ENCODE data around the gene GALNT9.

Gene GALNT9

GRCh38 chr12:132344181-132344580 lies 14.8 kb upstream of the GALNT9 start:
- DNase-seq: no peak

- DNase-seq: no peak
Observed at GRCh38 chr12:132343294-132344004, 14.1 kb upstream of the GALNT9 start.

- DNase-seq: no peak
Observed at GRCh38 chr12:132342251-132343227, 13.2 kb upstream of the GALNT9 start.

- DNase-seq: no peak
Observed at GRCh38 chr12:132341318-132342050, 12.1 kb upstream of the GALNT9 start.

- no peak for DNase-seq
Observed at GRCh38 chr12:132340266-132341035, 11.1 kb upstream of the GALNT9 start.

- no peak for DNase-seq
Observed at GRCh38 chr12:132339856-132340255, 10.5 kb upstream of the GALNT9 start.

GRCh38 chr12:132338781-132339180 lies 9.4 kb upstream of the GALNT9 start:
- DNase-seq: no peak

GRCh38 chr12:132338311-132338710 lies 8.9 kb upstream of the GALNT9 start:
- no peak for DNase-seq

GRCh38 chr12:132337557-132337956 lies 8.2 kb upstream of the GALNT9 start:
- no peak for DNase-seq

- DNase-seq: no peak
Observed at GRCh38 chr12:132336451-132337413, 7.3 kb upstream of the GALNT9 start.

GRCh38 chr12:132335179-132335756 lies 5.9 kb upstream of the GALNT9 start:
- no peak for DNase-seq

GRCh38 chr12:132333766-132334165 lies 4.4 kb upstream of the GALNT9 start:
- DNase-seq: no peak

- DNase-seq: no peak
Observed at GRCh38 chr12:132333273-132333672, 3.9 kb upstream of the GALNT9 start.

- DNase-seq: no peak
Observed at GRCh38 chr12:132330549-132330881, 1.1 kb upstream of the GALNT9 start.

- no peak for DNase-seq
Observed at GRCh38 chr12:132329720-132330548, 545 bp upstream of the GALNT9 start.

- no peak for DNase-seq
Observed at GRCh38 chr12:132328282-132329029, 933 bp downstream of the GALNT9 start.

- no peak for DNase-seq
Observed at GRCh38 chr12:132327336-132328171, 1.8 kb downstream of the GALNT9 start.

- no peak for DNase-seq
Observed at GRCh38 chr12:132326646-132327045, 2.7 kb downstream of the GALNT9 start.
